SKM-1 (cell line): ENCODE measurements around the gene ZNF714.
"Not testable (repeated sequence)": the region's sequence is repeated elsewhere in the genome, so short reads cannot be mapped to it uniquely, and the experiment has no call there.

Source experiments
- DNase-seq: peaks from one replicate; lab custom pipeline; 2025; ENCODE audit not compliant: unreplicated experiment; lab: John Stamatoyannopoulos, UW

ZNF714 gene

DNA sequence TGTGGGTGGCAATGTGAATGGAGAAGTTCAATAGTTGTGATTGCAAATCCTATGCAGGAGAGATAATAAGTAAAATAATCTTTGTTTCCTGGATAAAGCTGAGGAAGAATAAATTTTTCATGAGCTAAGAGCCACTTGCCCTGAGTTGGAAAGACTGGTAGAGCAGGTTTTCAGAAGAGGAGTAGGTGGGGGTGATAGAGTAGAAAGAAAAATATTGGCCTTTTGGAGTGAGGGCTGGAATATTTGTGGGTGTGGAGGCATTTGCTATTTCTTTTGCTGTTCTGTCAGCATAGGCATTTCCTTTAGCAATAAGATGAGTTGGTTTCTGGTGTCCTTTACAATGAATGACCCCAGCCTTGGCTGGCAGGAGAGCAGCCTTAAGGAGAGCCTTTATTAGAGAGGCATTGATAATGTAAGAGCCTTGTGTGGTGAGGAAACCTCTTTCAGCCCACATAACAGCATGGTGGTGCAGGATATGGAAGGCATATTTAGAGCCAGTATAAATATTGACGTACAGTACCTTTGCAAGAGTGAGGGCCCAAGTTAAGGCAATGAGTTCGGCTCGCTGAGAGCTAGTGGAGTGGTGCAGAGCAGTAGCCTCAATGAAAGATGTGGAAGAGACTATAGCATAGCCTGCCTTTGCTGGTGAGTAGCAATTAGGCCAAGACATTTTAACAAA lies 48.2 kb downstream of the ZNF714 start:
- DNase-seq = no peak

- DNase-seq = no peak
Observed at GRCh38 chr19:21133633-21134032, 51.6 kb downstream of the ZNF714 start.

DNA sequence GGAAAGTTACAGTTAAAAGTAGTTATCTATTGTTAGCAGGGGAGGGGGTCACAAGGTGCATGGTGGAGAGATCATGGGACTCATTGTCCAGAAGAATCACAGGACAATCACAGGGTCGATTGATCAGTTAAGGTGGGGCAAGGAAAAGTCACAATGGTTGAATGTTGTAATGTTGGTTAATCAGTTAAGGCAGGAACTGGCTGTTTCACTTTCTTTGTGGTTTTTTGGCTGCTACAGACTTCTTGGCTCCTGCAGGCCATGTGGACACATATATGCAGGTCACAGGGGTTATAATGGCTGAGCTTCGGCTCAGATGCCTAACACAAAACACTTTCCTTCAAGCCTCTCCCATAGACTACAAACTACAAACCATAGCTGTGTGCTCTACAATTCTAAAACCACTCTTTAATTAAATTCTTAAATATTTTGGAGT lies 52.9 kb downstream of the ZNF714 start:
- no peak for DNase-seq

DNA sequence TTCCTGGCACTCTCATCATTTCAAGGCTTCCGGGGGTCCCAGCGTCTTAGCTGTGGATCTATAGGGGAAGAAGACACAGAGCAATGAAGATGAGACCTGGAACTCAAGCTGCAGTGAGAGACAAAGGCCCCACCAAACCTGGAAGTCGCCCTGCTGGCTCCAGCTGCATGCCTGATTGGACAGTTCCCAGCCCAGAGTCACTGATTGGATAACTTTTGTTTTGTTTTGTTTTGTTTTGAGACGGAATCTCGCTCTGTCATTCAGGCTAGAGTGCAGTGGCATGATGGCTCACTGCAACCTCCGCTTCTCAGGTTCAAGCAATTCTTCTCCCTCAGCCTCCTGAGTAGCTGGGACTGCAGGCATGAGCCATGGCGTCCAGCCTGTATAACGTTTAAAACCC lies 53.4 kb downstream of the ZNF714 start:
- no peak for DNase-seq

- DNase-seq = no peak
Observed at GRCh38 chr19:21138130-21138529, 56.1 kb downstream of the ZNF714 start.

DNA sequence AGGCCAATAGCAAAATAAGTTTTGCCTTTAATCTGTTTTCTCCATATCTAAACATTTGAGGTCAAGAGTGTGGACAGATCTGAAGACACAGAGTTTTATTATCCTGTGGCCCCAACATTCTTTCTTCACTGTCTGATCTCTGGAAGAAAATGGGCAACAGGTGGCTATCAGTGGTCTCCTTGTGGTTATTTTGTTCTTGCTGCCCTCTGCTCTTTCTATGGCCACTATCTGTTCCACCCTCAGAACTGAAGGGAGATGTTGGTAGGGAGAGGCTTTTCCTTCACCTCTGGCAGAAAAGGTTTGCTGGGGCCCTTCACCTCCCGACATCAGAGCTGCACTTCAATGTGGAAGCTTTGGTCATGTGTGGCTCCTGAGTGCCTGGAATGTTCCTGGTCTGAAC lies 59.0 kb downstream of the ZNF714 start:
- not testable (repeated sequence) for DNase-seq

DNA sequence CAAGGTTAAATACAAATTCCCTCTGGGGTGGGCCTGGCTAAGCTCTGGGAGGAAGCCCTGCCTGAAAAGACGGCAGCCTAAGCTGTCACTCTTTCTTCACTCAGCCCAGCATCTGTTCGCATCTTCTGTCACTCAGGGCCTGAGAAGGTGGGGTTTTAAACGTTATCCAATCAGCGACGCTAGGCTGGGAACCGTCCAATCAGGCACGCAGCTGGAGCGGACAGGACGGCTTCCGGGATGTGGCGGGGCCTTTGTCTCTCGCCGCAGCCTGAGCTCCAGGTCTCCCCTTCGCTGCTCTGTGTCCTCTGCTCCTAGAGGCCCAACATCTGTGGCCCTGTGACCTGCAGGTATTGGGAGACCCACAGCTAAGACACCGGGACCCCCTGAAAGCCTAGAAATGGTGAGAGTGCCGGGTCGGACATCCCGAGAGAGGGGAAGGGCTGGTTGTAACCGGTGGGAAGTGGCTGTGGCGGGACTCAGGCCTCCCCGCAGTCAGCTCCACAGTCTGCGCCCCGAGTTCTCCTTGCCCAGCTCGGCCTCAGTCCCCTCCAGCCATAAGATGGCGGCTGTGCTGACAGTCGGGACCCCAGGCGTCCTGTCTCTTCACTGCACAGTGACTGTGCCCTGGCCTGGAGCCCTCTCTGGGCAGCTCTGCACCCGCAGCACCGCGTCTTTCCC lies 59.9 kb downstream of the ZNF714 start, which contains the start of gene ZNF431:
Gene ZNF431, plus strand, starts transcription at position 254 of the 678 bp plus-strand sequence. Its CDS starts 144 bp downstream, at position 398.
- DNase-seq = peak; percentile 86

DNA sequence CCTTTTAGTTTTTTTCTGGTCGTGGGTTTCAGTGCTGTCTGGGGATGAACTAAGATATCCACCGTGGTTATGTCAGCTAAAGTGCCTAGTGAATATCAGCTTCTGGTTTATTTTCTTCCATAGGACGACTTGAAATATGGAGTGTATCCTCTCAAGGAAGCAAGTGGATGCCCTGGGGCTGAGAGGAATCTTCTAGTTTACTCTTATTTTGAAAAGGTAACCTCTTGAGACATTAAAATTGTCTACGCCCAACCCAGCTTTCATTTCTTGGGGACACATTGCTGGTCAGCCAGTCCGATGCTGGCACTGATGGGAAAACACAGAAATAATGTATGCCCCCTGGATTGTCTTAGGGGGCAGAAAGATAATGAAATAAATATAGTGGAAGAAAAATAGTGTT lies 61.4 kb downstream of the ZNF714 start:
- no peak for DNase-seq

DNA sequence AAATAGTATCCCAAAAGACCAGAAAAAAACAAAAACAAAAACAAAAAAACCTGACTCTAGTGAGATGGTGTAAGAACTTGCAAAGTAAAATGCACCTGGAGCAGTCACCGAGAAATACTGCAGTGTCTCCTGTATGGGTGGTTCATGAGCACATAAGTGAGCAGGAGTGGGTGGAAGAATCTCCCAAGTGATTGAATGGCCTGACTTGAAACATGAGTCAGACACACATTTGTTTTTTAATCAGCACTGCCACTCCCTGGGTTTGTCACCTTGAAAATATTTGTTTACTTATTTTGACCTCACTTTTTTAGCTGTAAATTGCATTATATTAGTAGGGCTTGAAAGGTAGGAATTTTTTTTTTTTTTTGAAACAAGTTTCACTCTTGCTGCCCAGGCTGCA lies 61.9 kb downstream of the ZNF714 start:
- DNase-seq = no peak

- no peak for DNase-seq
Observed at GRCh38 chr19:21147540-21147939, 65.5 kb downstream of the ZNF714 start.

DNA sequence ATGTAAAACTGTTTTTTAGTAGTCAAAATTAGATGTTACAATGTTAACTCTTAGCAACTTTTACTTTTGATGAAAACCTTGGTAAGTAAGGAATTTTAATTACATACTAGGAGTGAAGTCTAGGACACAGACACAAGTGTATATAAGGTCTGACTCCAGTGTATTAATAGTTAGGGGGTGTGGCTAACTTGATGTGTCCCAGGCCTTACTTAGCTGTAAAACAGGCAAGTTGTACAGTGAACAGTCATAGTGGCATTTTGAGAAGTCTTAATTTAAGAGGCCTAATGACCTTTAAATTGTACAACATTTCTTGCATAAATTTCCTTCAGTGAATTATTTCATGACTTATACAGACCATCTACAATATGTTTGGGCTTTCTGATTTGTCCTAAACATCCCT lies 66.7 kb downstream of the ZNF714 start:
- no peak for DNase-seq

DNA sequence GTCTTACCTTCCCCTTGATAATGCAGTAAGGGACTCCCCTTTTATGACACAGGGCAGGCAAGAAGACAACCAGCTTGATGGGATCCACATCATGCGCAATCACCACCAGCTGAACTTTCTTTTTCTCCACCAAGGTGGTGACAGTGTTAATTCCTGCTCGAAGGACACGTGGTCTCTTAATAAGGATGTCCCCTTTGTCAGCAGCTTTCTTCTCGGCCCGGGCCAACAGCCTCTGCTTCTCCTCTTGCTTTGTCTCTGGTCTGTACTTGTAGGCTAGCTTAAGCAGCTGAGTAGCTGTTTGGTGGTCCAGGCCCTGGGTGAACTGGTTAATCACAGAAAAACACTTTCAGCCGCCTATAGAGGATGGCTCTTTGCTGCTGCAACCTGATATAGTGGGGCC lies 67.9 kb downstream of the ZNF714 start:
- DNase-seq = no peak

GRCh38 chr19:21151460-21151859 lies 69.5 kb downstream of the ZNF714 start:
- DNase-seq = no peak

- DNase-seq = no peak
Observed at GRCh38 chr19:21158523-21159135, 76.6 kb downstream of the ZNF714 start.

- no peak for DNase-seq
Observed at GRCh38 chr19:21164541-21164940, 82.5 kb downstream of the ZNF714 start.

DNA sequence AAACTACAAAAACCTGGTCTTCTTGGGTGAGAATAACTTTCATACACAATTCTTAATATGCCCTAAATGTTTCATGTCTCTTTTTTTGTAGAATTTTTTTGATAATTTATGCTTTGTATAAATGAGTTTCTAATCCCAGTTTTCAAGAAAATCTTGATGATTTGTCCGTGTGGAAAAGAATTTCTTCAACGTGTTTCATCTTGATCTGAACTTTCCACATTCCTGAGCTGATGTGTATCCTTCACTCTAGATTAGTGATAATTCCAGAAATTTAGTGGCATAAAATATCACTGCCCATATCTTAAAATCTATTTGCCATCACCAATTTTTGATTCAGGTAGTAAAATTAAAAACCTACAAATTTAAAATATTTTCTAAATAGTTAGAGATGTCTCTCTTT lies 84.4 kb downstream of the ZNF714 start:
- DNase-seq = no peak
